SK-N-SH treated with all-trans-retinoic acid at 6 μM for 48 hours (cell line): Measurements from ENCODE around the gene PSD2.

Experiments
- CREB5 ChIP-seq: fragments of 250-450 bp; sonication (Bioruptor Pico); IDR thresholded peaks from 2 replicates; pipeline ENCODE4 v1.5.1; 2020; ENCODE audit warnings: low read depth, mild to moderate bottlenecking, moderate library complexity
- CSDC2 ChIP-seq: fragments of 250-450 bp; sonication (Bioruptor Pico); IDR thresholded peaks from 2 replicates; pipeline ENCODE4 v1.5.0; 2020; ENCODE audit warnings: mild to moderate bottlenecking, moderate library complexity
- CSRNP3 ChIP-seq: fragments of 250-450 bp; sonication (Bioruptor Pico); IDR thresholded peaks from 2 replicates; pipeline ENCODE4 v1.5.1; 2021; ENCODE audit warnings: mild to moderate bottlenecking, moderate library complexity
- ESRRG ChIP-seq: fragments of 250-450 bp; sonication (Bioruptor Pico); IDR thresholded peaks from 2 replicates; pipeline ENCODE4 v1.6.1; 2021; ENCODE audit warnings: mild to moderate bottlenecking
- ISL1 ChIP-seq: fragments of 250-450 bp; sonication (Bioruptor Pico); IDR thresholded peaks from 2 replicates; pipeline ENCODE4 v2.1.2; 2022; ENCODE audit warnings: mild to moderate bottlenecking, moderate library complexity
- PATZ1 ChIP-seq: fragments of 250-450 bp; sonication (Bioruptor Pico); IDR thresholded peaks from 2 replicates; pipeline ENCODE4 v1.8.0; 2020; ENCODE audit warnings: mild to moderate bottlenecking, moderate library complexity, borderline replicate concordance
- RARB ChIP-seq: fragments of 250-450 bp; sonication (Bioruptor Pico); IDR thresholded peaks from 2 replicates; pipeline ENCODE4 v1.8.0; 2021; ENCODE audit warnings: mild to moderate bottlenecking, moderate library complexity
- SNAI2 ChIP-seq: fragments of 250-450 bp; sonication (Bioruptor Pico); IDR thresholded peaks from 2 replicates; pipeline ENCODE4 v1.5.0; 2020; ENCODE audit warnings: mild to moderate bottlenecking, moderate library complexity
- TCF4 ChIP-seq: fragments of 250-450 bp; sonication (Bioruptor Pico); IDR thresholded peaks from 2 replicates; pipeline ENCODE4 v1.8.0; 2021; ENCODE audit warnings: mild to moderate bottlenecking, moderate library complexity, borderline replicate concordance
- ZFP30 ChIP-seq: fragments of 450-650 bp; formaldehyde crosslinking; IDR thresholded peaks from 2 replicates; pipeline ENCODE4 v1.5.0; 2022; ENCODE audit warnings: mild to moderate bottlenecking, moderate library complexity
- ZNF565 ChIP-seq: fragments of 450-650 bp; formaldehyde crosslinking; conservative IDR thresholded peaks from 2 replicates; pipeline ENCODE4 v1.5.0; 2020; ENCODE audit warnings: low read depth, mild to moderate bottlenecking, moderate library complexity
- ZNF70 ChIP-seq: fragments of 450-650 bp; formaldehyde crosslinking; IDR thresholded peaks from 2 replicates; pipeline ENCODE4 v1.5.0; 2020; ENCODE audit warnings: mild to moderate bottlenecking, moderate library complexity

DNA sequence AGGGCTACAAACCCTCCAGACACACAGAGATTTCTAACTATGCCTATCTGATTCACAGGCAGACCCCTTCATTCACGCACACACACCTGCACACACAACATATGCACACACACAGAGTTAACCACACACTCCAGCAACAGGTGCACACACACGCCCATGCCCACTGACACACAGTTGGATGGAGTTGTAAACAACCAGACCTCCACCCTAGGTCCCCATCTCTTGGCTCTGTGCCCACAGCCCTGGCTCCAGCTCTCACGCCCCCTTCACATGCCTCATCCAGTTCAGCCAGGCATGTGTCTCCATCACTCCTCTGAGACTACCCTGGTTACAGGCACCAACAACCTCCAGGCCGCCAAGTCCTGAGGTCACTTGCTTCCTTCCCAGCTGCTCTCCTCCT lies 61.1 kb downstream of the PSD2 start:
- TF ChIP-seq PATZ1 (CRISPR knock-in tag) (no peak), ISL1 (CRISPR knock-in tag) (no peak), CREB5 (no peak), SNAI2 (CRISPR knock-in tag) (no peak), RARB (CRISPR knock-in tag) (no peak), ZNF70 (CRISPR knock-in tag) (no peak), ZFP30 (CRISPR knock-in tag) (no peak), TCF4 (CRISPR knock-in tag) (no peak), CSRNP3 (CRISPR knock-in tag) (no peak), ESRRG (no peak), ZNF565 (CRISPR knock-in tag) (no peak), CSDC2 (CRISPR knock-in tag) (no peak)
